ENCODE data around the gene CNTNAP2.

CNTNAP2 gene

DNA sequence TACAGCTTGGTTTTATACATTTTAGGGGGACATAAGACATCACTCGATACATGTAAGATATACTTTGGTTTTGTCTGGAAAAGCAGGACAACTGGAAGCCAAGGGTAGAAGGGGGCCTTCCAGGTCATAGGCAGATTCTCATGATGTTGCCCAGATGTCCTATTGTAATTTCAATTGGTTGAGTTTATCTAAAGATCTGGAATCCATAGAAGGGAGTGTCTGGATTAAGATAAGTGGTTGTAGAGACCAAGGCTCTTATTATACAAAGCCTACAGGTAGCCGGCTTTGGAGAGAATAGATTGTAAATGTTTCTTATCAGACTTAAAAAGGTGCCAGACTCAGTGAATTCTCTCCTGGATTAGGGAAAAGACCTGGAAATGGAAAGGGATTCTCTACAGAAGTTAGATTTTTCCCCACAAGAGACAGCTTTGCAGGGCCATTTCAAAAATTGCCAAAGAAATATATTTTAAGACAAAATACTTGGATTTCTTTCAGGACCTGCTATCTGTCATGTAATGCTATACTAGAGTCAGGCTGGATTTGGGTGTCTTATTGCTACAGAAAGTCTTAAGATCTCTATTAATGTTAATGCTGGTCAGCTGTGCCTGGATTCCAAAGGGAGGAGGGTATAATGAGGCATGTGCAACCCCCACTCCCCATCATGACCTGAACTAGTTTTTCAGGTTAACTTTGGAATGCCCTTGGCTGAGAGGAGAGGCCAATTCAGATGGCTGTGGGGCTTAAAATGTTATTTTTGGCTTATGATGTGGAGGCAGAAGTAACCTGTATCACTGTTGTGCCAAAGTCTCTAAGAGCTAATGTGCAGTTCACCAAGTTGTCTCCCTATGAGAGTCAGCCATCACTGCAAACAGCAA is 1962.8 kb downstream of the CNTNAP2 start:
- DNase-seq = no peak

- peak; percentile 35 for DNase-seq
Observed at GRCh38 chr7:148083448-148083847, 1966.8 kb downstream of the CNTNAP2 start.

DNA sequence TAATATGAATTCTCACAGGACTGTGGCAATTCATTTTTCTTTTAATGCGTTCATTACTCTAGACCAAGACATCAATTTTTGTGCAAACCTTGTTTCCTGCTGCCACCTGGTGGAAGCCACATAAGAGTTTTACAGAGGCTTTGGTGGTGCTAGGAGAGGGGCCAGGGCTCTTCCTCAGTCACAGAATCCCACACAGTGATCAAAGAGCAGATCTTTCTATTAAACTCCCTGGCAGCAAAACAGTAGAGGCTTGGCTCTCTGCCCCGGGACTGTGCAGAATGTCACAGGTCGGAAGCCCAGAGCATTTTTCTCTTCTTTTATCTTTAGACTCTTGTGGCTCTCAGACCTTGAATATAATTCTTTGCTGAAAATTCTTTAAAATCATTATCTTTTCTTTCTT is 1967.5 kb downstream of the CNTNAP2 start:
- DNase-seq = peak; percentile 86

DNA sequence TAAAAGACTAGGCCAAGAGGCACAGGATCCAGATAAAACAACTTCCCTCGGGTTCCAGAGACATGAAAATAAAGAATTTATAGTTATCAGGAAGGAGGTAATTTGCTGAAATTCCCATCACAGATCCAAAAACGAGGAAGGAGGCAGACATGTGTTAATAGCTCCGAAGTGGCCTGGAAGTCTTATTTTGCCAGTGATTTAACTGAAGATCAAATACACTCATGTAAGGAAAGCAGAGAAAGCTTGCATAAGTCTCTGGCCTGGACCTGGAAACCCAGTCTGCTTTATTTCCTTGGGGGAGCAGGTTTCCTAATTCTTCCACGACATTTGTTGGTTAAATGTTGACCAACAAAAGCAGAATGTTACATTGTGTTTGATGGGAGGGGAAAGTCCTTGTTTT is 1975.3 kb downstream of the CNTNAP2 start:
- DNase-seq = no peak

- DNase-seq = no peak
Observed at GRCh38 chr7:148093375-148094166, 1977.0 kb downstream of the CNTNAP2 start.

- no peak for DNase-seq
Observed at GRCh38 chr7:148095066-148095465, 1978.5 kb downstream of the CNTNAP2 start.

DNA sequence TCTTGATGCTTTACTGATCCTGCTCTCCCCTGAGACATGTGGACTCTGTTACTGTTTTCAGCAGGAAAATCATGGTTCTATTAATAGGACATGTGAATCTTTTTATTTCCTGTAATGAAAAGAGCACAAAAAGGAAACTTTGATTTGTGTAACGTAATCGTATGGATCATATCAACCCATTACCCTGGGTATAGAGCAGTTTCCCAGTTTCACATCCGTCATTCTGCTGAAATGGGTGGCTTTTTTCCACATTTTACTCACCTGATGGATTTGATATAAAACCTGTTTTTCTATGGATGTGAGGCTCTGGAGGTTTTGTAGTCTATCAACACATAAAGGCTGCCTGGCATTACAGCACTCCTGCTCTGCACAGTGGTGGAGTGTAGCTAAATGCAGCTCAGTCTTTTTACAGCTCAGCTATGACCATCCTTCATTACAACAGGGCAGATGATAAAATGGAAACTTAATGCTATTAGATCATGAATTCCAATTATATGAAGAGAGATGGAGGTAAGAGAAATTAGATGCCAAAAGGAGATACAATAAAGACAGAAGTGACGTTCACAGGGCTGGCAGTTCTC is 1987.6 kb downstream of the CNTNAP2 start:
- no peak for DNase-seq

- no peak for DNase-seq
Observed at GRCh38 chr7:148104924-148105323, 1988.3 kb downstream of the CNTNAP2 start.

DNA sequence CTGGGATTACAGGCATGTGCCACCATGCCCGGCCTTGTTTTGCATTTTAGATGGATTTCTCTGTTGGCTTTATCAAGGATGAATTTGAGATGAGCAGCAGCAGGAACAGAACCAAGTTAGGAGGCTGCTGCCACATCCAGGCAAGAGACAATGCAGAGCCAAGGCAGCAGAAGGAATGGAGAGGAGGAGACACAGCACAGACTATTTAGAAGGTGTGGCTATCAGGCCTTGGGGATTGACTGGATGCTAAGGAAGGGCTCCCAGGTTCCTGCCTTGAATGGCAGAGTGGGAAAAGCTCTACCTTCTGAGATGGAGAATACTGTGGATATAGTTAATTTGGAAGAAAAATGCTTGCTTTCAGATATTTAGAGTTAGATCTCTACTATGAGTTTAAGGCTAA is 1989.3 kb downstream of the CNTNAP2 start:
- DNase-seq = no peak

DNA sequence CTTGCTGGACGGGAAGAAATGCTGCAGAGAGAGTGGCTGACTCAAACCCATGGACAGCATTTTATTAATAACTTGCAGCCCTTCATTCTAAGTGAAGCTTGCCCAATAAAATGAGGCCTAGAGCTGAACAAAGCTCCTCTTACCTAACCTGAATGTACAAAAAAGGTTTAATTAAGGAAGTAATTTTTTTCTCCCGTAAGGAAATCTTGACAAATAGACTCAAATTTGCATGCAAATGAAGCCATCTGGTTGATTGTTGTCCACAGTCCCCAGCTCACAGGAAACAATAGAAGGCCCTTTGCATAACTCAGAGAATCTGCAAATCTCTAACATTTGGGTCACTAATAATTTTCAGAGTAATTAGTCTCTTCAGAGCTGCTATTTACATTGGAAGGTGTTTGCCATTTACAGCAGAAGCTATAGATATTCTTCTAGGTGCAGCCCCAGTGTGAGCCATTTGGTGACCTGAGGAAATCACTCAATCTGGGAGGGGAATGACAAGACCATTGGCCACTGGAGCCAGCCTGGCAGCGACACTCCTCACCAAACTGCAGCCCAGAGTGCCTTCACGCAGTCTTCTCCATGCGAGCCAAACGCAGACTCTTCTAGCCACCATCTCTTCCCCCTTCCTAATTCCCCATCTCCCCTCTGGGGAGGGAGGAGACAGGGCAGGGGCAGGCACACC is 1991.0 kb downstream of the CNTNAP2 start:
- no peak for DNase-seq

- DNase-seq = peak; percentile 11
Observed at GRCh38 chr7:148108381-148108780, 1991.8 kb downstream of the CNTNAP2 start.

DNA sequence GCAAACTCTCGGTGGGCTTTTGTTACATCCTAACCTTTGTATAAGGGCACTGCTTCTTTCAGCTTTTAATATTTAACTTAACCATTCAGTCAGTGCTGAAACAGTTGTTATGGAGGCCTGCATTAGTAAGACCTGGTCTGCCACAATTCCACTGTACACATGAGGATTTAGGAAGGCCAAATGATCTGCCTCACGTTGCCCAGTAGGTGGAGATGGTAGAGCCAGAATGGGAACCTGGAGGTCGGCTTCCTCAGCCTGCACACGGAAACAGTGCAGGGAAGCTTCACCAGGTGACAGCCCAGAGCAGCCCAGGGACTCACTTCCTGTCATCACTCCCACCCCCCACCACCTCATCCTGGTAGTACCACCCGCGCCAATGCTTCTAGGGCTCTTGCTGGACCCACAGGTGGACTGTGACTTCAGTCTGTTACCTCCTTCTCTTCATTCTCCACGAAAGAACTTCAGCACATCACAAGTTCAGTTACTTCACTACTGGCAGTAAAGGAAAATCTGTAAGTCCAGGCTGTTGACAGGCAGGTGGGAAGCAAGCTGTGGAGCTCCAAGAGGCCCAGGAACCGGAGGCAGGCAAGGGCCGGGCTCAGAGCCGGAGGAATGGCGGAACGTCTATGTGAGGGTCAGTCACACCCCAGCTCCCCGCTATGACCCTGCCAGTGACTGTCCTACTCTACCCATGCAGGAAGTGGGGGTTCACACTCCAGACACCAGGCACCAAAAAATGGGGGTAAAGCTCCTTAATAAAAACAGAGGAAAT is 1993.7 kb downstream of the CNTNAP2 start:
- no peak for DNase-seq

DNA sequence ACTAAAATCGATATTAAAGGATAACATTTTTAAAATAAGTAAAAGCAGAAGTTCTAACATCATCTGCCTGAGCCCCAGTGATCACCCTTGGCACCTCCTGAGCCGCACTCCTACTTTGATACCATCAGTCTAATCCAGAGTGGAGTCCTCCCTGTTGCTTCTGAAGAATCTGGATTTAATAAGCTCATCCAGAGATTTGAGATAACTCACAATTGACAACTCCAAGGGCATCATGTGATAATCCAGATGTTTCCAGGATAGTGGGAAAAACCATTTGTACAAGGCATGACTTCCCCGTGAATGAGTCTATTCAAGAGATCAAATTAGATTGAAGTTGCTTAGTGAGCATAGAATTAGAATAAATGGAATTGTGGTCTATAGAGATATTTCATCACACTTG is 1998.2 kb downstream of the CNTNAP2 start:
- DNase-seq = no peak

DNA sequence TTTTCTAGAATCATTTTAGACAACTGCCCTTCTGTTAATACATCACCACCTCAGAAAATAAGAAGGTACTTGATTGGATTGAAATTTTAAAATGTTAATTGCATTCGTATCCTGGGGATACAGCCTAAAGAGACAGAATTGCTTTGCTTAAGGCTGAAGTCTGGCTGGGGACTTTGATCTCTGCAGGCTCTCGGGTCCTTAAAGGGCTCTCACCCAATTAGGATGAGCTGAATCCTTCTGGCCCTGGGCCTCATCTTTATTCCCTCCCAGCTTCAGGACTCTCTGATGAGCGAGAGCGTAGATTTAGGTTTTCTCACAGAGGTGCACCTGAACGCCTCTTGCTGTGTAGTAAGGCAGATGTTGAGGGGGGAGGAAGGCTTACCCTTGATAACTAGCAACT is 1998.7 kb downstream of the CNTNAP2 start:
- no peak for DNase-seq

GRCh38 chr7:148116195-148116594 is 1999.6 kb downstream of the CNTNAP2 start:
- DNase-seq = peak; percentile 41

DNA sequence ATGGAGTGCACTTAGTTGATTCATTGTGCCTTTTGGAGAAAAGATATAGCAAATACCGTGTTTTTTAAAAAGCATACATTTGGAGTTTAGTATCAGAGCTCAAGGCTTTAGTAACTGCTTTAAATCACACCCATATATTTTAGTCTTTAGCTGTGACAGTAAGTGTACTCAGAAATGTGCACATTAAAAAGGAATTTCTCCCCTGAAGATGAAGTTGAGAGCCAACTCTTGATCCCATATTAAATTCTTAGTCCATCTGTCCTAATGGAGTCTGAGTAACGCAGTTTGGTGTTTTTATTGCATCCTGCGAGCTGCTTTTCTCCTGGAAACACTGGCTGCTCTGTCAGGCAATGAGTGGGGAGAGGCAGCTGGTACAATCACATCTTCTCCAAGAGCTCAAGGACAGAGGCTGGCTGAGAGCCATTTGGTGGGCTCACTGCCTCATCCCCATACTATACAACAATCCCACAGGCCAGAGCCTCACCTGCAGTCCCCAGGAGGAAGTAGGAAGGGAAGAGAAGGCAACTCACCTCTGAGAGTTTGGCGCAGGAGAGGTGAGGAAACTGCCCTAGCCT is 2000.3 kb downstream of the CNTNAP2 start:
- peak; percentile 70 for DNase-seq

- no peak for DNase-seq
Observed at GRCh38 chr7:148118371-148118770, 2001.8 kb downstream of the CNTNAP2 start.

- peak; percentile 8 for DNase-seq
Observed at GRCh38 chr7:148121401-148121800, 2004.8 kb downstream of the CNTNAP2 start.

- DNase-seq = no peak
Observed at GRCh38 chr7:148121847-148122246, 2005.2 kb downstream of the CNTNAP2 start.

- DNase-seq = no peak
Observed at GRCh38 chr7:148124477-148124876, 2007.9 kb downstream of the CNTNAP2 start.

- no peak for DNase-seq
Observed at GRCh38 chr7:148127374-148127773, 2010.8 kb downstream of the CNTNAP2 start.

DNA sequence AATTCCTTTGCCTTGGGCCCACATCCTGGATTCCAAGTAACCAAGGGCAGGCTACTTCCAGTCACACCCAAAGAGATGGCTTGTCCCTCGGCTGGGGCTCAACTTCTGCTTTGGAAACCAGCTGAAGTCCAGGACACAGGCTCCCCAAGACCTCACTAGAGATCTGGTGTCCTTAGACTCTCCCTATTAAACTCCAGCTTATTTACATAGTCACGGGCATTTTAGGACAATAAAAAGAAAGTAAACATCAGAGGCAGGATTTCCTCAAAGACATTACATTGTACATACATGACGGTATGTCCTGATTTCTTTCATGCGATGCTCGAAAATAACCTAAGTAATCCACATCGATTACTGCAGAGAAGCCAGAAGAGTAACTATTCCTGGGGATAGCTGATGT is 2012.4 kb downstream of the CNTNAP2 start:
- no peak for DNase-seq
